Measurements from ENCODE around the gene OR4A15.

OR4A15 gene

DNA sequence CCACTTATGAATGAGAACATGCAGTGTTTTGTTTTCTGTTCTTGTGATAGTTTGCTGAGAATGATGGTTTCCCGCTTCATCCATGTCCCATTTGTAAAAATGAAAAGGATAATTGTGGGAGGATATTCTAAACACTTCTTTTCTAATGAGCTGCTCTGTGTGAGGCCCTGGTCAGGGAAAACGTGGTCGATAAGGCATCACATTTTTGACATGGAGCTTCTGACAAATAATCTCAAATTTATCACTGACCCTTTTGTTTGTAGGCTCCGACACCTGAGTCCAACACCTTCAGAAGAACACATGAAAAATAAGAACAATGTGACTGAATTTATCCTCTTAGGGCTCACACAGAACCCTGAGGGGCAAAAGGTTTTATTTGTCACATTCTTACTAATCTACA lies at the start of gene OR4A15:
TSS of gene OR4A15 (plus strand) at position 301 of the 400 bp plus-strand sequence. CDS start at position 301, 0 bp downstream.
- DNase-seq = no peak

DNA sequence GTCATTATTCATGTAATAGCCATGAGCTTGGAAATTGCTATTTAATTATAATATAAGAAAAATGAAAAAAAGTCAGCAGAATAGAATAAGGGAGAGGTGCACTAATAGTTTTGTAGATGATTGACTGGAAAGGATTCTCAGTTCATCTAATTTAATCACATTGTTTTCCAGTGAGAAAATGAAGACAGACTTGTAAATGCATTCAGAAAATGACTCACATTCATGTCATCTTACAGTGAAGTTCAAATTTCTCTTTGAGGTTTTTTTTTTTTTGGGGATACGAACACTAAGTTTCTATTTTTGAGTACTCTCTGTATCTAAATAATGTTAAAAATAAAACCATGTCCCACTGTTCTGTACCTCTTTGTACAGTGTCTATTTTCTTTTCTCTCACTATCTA lies 43.3 kb upstream of the OR4A15 start:
- DNase-seq = no peak

DNA sequence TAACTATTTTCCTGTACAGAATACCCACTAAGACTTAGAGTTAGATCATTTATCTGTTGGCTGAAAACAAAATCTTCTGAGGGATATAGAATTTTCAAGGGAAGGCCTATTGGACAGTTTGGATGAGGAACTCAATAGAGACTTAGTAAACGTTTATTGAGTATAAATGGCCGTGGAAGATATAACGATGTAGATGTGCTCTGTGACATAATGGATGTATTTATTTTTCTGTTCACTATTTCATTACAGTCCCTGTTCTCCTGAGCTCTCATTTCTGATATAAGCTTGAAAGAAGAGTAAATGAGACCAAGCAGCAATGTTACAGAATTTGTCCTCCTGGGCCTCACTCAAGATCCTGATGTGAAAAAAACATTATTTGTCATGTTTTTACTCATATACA lies 24.9 kb upstream of the OR4A15 start, which contains the start of gene OR4A16:
TSS of gene OR4A16 (plus strand) at position 301 of the 400 bp plus-strand sequence. CDS start at position 301, 0 bp downstream.
- no peak for DNase-seq

DNA sequence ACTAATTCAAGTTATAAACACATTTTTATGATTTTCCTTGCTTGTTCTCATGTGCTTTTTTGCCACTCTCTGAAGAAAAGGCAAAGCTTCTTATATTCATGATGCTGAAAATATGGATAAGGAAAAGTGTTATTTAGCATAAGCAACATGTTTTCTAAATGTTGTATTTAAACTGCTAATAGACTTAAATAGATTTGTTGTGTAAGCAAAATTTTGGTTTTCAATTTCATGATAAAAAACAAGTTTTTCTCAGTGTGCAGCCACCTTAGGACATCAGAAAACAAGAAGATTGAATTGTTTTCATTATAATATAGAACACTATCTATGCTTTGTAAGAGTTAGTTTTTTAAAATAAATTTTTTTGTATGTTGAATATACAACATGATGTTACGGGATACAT lies 22.5 kb upstream of the OR4A15 start:
- no peak for DNase-seq

DNA sequence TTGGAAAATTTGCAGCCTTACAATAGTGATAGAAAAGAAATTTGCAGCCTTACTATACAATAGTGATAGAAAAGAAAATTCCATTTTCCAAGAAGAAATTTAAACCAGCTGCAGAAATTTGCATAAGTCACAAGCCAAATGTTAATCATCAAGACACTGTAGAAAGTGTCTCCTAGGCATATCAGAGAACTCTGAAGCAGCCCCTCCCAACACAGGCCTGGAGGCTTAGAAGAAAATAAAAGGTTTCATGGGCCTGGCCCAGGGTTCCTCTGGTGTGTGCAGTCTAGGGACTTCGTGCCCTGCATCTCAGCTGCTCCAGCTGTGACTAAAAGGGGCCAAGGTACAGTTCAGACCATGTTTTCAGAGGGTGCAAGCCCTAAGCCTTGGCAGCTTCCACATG lies 18.7 kb upstream of the OR4A15 start:
- DNase-seq = no peak

DNA sequence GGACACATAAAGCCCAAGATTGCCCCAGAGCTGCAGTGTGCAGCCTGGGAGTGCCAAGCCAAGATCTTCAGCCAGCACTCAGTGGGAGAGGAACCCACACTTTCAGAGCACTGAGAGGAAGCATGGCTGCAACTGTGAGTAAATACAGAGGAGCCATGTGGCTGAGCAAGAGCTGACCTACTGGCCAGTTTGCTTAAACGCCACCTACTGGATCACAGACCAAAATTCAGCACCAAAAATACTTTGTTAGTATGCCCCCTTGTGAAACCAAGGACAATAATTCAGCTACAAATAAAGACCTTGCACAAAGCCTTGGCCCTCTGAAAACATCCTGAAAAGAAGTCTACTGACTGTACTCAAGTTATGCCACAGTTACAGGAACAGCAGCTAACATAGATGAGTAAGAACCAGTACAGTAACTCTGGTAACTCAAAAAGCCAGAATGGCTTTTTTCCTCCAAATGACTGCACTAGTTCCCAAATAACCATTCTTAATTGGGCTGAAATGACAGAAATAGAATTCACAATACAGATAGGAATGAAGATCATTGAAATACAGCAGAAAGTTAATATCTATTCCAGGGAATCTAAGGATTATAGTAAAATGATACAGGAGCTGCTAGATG lies 10.1 kb upstream of the OR4A15 start:
- no peak for DNase-seq

DNA sequence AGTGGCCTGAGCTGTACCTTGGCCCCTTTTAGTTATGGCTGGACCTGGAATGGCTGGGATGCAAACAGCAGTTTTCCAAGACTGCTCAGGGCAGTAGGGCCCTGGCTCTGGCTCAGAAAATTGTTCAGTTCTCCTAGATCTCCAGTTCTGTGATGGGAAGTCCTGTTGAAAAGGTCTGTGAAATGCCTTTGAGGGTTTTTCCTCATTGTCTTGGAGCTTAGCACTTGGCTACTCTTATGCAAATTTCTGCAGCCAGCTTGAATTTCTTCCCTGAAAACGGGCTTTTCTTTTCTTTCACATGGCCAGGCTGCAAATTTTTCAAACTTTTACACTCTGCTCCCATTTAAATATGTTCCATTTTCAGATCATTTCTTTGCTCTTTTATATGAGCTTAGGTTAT lies 33.2 kb downstream of the OR4A15 start:
- DNase-seq = no peak

All from hypothalamus (tissue), 51 donors.